DND-41 (cell line): Measurements from ENCODE around the gene DLG2.

Experiments used
- EZH2 ChIP-seq: IDR thresholded peaks from 3 replicates; pipeline ENCODE4 v1.6.1; 2012; ENCODE audit warnings: borderline replicate concordance, low read depth, mild to moderate bottlenecking, moderate library complexity, low read length, inconsistent platforms; ENCODE audit not compliant: severe bottlenecking
- TF ChIP-seq, protein P1 (sequence below): IDR thresholded peaks from 2 replicates; pipeline ENCODE4 v1.5.1; 2012; ENCODE audit warnings: borderline replicate concordance, low read length, moderate library complexity, mild to moderate bottlenecking; ENCODE audit not compliant: poor library complexity, severe bottlenecking; ENCODE audit errors: extremely low read depth

GRCh38 chr11:83927422-83927821, 1699.7 kb downstream of the DLG2 start:
- TF ChIP-seq, protein P1, sequence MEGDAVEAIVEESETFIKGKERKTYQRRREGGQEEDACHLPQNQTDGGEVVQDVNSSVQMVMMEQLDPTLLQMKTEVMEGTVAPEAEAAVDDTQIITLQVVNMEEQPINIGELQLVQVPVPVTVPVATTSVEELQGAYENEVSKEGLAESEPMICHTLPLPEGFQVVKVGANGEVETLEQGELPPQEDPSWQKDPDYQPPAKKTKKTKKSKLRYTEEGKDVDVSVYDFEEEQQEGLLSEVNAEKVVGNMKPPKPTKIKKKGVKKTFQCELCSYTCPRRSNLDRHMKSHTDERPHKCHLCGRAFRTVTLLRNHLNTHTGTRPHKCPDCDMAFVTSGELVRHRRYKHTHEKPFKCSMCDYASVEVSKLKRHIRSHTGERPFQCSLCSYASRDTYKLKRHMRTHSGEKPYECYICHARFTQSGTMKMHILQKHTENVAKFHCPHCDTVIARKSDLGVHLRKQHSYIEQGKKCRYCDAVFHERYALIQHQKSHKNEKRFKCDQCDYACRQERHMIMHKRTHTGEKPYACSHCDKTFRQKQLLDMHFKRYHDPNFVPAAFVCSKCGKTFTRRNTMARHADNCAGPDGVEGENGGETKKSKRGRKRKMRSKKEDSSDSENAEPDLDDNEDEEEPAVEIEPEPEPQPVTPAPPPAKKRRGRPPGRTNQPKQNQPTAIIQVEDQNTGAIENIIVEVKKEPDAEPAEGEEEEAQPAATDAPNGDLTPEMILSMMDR = no peak
- no peak for TF ChIP-seq EZH2
